Hepatocyte (in vitro differentiated cells): ENCODE measurements around the gene KCTD13.

Source experiments
- CTCF ChIP-seq: fragments of 200-600 bp; sonication (generic); IDR thresholded peaks from 2 replicates; pipeline ENCODE4 v1.5.1; 2016; ENCODE audit warnings: antibody characterized with exemption, mild to moderate bottlenecking; ENCODE audit not compliant: poor library complexity
- EZH2 ChIP-seq: fragments of 200-600 bp; sonication (generic); IDR thresholded peaks from 2 replicates; pipeline ENCODE4 v1.6.1; 2016; ENCODE audit warnings: antibody characterized with exemption, mild to moderate bottlenecking, borderline replicate concordance

GRCh38 chr16:29881050-29881449 is 45.0 kb downstream of the KCTD13 start:
- no peak for TF ChIP-seq CTCF
- TF ChIP-seq EZH2 = no peak
